ENCODE data around the gene ADGRD2.

DNA sequence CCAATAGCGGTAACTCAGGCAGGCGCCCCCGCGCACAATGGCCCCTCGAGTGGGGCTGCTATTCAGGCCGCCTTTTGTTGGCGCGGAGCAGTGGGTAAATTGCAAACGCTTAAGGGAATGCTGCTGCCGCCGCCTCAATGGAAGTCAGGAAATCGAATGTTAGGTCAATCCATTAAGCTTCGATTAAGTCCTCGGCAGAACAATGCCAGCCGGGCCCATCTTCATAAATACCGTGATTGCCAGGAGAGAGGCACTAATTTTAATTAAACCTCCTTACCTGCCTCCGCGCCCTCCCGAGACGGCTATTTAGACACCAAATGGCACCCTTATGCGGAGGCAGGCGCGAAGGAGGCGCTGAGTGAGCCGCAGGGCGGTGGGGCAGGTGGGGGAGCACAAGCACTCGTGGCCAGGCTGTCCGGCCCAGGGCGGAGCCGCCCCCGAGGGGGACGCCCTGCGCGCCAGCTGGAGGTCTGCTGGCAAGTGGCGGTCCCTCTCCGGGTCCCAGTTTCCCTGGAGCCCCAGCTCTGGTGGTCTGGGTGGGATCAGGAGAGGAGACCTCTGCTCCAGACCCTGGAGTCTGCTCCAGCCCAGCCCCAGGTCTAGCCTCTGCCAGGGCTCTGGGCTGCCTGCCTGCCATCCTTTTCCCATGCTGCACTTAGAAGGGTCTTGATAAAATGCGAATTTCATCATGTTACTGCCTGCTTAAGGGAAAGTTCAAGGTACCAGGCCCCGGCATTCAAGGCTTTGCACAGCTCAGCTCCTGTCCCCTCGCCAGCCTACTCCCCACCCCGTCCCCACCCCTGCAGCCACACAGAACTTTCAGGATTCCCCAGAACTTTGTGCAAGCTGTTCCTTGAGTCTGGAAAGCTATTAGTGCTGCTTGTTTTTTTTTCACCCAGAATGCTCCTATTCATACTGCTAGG is 37.3 kb downstream of the ADGRD2 start:
- TF ChIP-seq, protein P1, sequence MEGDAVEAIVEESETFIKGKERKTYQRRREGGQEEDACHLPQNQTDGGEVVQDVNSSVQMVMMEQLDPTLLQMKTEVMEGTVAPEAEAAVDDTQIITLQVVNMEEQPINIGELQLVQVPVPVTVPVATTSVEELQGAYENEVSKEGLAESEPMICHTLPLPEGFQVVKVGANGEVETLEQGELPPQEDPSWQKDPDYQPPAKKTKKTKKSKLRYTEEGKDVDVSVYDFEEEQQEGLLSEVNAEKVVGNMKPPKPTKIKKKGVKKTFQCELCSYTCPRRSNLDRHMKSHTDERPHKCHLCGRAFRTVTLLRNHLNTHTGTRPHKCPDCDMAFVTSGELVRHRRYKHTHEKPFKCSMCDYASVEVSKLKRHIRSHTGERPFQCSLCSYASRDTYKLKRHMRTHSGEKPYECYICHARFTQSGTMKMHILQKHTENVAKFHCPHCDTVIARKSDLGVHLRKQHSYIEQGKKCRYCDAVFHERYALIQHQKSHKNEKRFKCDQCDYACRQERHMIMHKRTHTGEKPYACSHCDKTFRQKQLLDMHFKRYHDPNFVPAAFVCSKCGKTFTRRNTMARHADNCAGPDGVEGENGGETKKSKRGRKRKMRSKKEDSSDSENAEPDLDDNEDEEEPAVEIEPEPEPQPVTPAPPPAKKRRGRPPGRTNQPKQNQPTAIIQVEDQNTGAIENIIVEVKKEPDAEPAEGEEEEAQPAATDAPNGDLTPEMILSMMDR (IDR thresholded peaks at IDR 0.05), result no peak
- TF ChIP-seq POLR2A (IDR thresholded peaks at IDR 0.05), result no peak

All from tibial nerve (tissue), 3 donors.